Caki2 (cell line): ENCODE measurements around the gene CPD. TPM values are rescaled to one million over a fixed set of nuclear protein-coding genes. Genes with fewer than 3 reads are reported as not detected.

Experiments
- total RNA-seq: library from RNA; depleted of rRNA; stranded (reverse); fragments of >200 nt; shearing (Covaris generic); gene quantifications from 2 replicates; pipeline ENCODE4 v1.2.3, GENCODE V29; 2014; ENCODE audit warnings: low replicate concordance; rRNA removed

Gene CPD
- total RNA-seq, 1 experiment from 2014 or later: 171 TPM

Other genes with a start within 250 kb of the CPD start
- not detected in 2 replicates for gene SLC6A4, start 143.2 kb upstream of the CPD start, total RNA-seq
- gene BLMH, start 87.0 kb upstream of the CPD start, total RNA-seq: 40.6 and 42.2 TPM in 2 replicates
- gene TMIGD1, start 44.9 kb upstream of the CPD start, total RNA-seq: not detected in 2 replicates
- 25.8 and 44.2 TPM in 2 replicates for gene GOSR1, start 98.5 kb downstream of the CPD start, total RNA-seq